ENCODE results near the gene BBIP1. TPM values are rescaled to one million over a fixed set of nuclear protein-coding genes. Genes with fewer than 3 reads are reported as not detected.

Gene BBIP1
- total and polyA plus RNA-seq, 7 experiments from 2014 or later: 22.2 to 64.2 (median 36.3) TPM

GRCh38 chr10:110873951-110874350 lies 45.0 kb downstream of the BBIP1 start:
- Mint-ChIP-seq H3K4me3 (peak overlapping the region; percentile 79 to 96 (median 88)), H3K36me3 (peaks cover 4 to 29% (median 19%) of the 10 kb centered on the region in 5 donors), H3K9me3 (peaks cover 0 to 7% (median 0%) of the 10 kb centered on the region in 11 donors), H3K4me1 (peaks cover 35 to 74% (median 65%) of the 10 kb centered on the region in 7 donors), H3K27me3 (peaks cover 0 to 2% (median 0%) of the 10 kb centered on the region in 5 donors), H3K27ac (peak overlapping the region; percentile 36 to 100 (median 99))
- CTCF ChIA-PET: interaction anchor here (1.4 to 1.9 kb wide), 2 partner anchors 10 to 20 kb away, joined by 4 to 6 read pairs; no protein-coding TSS in a partner anchor
- intact Hi-C loops (cut with micrococcal nuclease): loop anchor here (1.0 to 5.0 kb wide), 8 partner anchors 8 to 665 kb away; partner anchors contain the start of genes DUSP5 (in 1 of the 2) and SMC3 (in 1 of the 2)
- Histone ChIP-seq H3K36me3 (ENCODE audit: control insufficient read depth in 2 of 3, insufficient read depth in 3 of 3, low read length in 3 of 3) (peaks cover 0 to 13% (median 11%) of the 10 kb centered on the region in 3 experiments), H3K27ac (ENCODE audit: low read depth, low read length) (peak overlapping the region; percentile 100), H3K27me3 (ENCODE audit: control insufficient read depth in 2 of 2, insufficient read depth in 2 of 2, low read length in 2 of 2) (no peaks in the 10 kb centered on the region), H3K4me3 (ENCODE audit: low read length) (peak overlapping the region; percentile 78), H3K9me3 (ENCODE audit: control insufficient read depth in 2 of 3, low read length in 3 of 3) (no peaks in the 10 kb centered on the region), H3K4me1 (ENCODE audit: control insufficient read depth in 2 of 2, insufficient read depth in 2 of 2, low read length in 2 of 2) (peaks cover 36 to 66% of the 10 kb centered on the region in 2 donors)
- ATAC-seq: no peak
- DNase-seq: no peak
- POLR2A ChIA-PET: interaction anchor here (0.6 to 3.6 kb wide), 6 partner anchors 10 to 201 kb away, joined by 3 to 76 read pairs (median 8); no protein-coding TSS in a partner anchor

GRCh38 chr10:110872984-110873923 lies 45.7 kb downstream of the BBIP1 start:
- peaks cover 37 to 74% (median 65%) of the 10 kb centered on the region in 7 donors for H3K4me1 Mint-ChIP-seq
- ATAC-seq: no peak
- Histone ChIP-seq H3K27ac (ENCODE audit: low read depth, low read length) (peak overlapping the region; percentile 100), H3K36me3 (ENCODE audit: control insufficient read depth in 2 of 3, insufficient read depth in 3 of 3, low read length in 3 of 3) (peaks cover 0 to 8% (median 7%) of the 10 kb centered on the region in 3 experiments), H3K4me3 (ENCODE audit: low read length) (peak overlapping the region; percentile 78), H3K27me3 (ENCODE audit: control insufficient read depth in 2 of 2, insufficient read depth in 2 of 2, low read length in 2 of 2) (no peaks in the 10 kb centered on the region), H3K4me1 (ENCODE audit: control insufficient read depth in 2 of 2, insufficient read depth in 2 of 2, low read length in 2 of 2) (peaks cover 36 to 67% of the 10 kb centered on the region in 2 donors), H3K9me3 (ENCODE audit: control insufficient read depth in 2 of 3, low read length in 3 of 3) (no peaks in the 10 kb centered on the region)
- peak overlapping the region; percentile 95 to 100 (median 99) for H3K27ac Mint-ChIP-seq
- peaks cover 0 to 7% (median 0%) of the 10 kb centered on the region in 11 donors for H3K9me3 Mint-ChIP-seq
- intact Hi-C loops (cut with micrococcal nuclease): loop anchor here (1.0 to 5.0 kb wide), 16 partner anchors 9 to 664 kb away; partner anchors contain the start of genes BBIP1 (in 1 of the 2), DUSP5 (in 1 of the 2), SHOC2 (in 1 of the 2) and SMC3 (in 1 of the 2)
- H3K4me3 Mint-ChIP-seq: peak overlapping the region; percentile 79 to 97 (median 96)
- peaks cover 0 to 2% (median 0%) of the 10 kb centered on the region in 5 donors for H3K27me3 Mint-ChIP-seq
- CTCF ChIA-PET: interaction anchor here (0.9 to 1.9 kb wide), 10 partner anchors 9 to 127 kb away, joined by 3 to 6 read pairs (median 4); no protein-coding TSS in a partner anchor
- POLR2A ChIA-PET: interaction anchor here (0.6 to 3.6 kb wide), 21 partner anchors 9 to 201 kb away, joined by 3 to 76 read pairs (median 4); partner anchors contain the start of genes BBIP1 and SHOC2
- peaks cover 4 to 27% (median 13%) of the 10 kb centered on the region in 5 donors for H3K36me3 Mint-ChIP-seq
- no peak for DNase-seq

GRCh38 chr10:110872145-110872983 lies 46.6 kb downstream of the BBIP1 start:
- H3K4me3 ChIP-seq (ENCODE audit: low read length): peak overlapping the region; percentile 78
- no peaks in the 10 kb centered on the region for H3K9me3 ChIP-seq (ENCODE audit: control insufficient read depth in 2 of 3, low read length in 3 of 3)
- peaks cover 0 to 2% (median 0%) of the 10 kb centered on the region in 5 donors for H3K27me3 Mint-ChIP-seq
- H3K4me3 Mint-ChIP-seq: peak overlapping the region; percentile 79 to 97 (median 96)
- H3K4me1 ChIP-seq (ENCODE audit: control insufficient read depth in 2 of 2, insufficient read depth in 2 of 2, low read length in 2 of 2): peaks cover 45 to 70% of the 10 kb centered on the region in 2 donors
- H3K36me3 ChIP-seq (ENCODE audit: control insufficient read depth in 2 of 3, insufficient read depth in 3 of 3, low read length in 3 of 3): peaks cover 0 to 8% (median 0%) of the 10 kb centered on the region in 3 experiments
- H3K36me3 Mint-ChIP-seq: peaks cover 4 to 24% (median 6%) of the 10 kb centered on the region in 5 donors
- ATAC-seq (peak; percentile 83), DNase-seq (peak; percentile 59 to 99 (median 94))
- H3K9me3 Mint-ChIP-seq: peaks cover 0 to 7% (median 0%) of the 10 kb centered on the region in 11 donors
- peak overlapping the region; percentile 95 to 100 (median 99) for H3K27ac Mint-ChIP-seq
- H3K27me3 ChIP-seq (ENCODE audit: control insufficient read depth in 2 of 2, insufficient read depth in 2 of 2, low read length in 2 of 2): no peaks in the 10 kb centered on the region
- H3K4me1 Mint-ChIP-seq: peaks cover 37 to 74% (median 65%) of the 10 kb centered on the region in 7 donors
- intact Hi-C loops (cut with micrococcal nuclease): loop anchor here (1.0 to 5.0 kb wide), 16 partner anchors 8 to 664 kb away; partner anchors contain the start of genes BBIP1 (in 1 of the 2), DUSP5 (in 1 of the 2), SHOC2 (in 1 of the 2) and SMC3 (in 1 of the 2)
- H3K27ac ChIP-seq (ENCODE audit: low read depth, low read length): peak overlapping the region; percentile 100
- ChIA-PET CTCF (interaction anchor here (0.9 to 1.9 kb wide), 10 partner anchors 8 to 126 kb away, joined by 3 to 6 read pairs (median 4); no protein-coding TSS in a partner anchor), POLR2A (interaction anchor here (0.6 to 3.6 kb wide), 23 partner anchors 8 to 200 kb away, joined by 3 to 76 read pairs (median 4); partner anchors contain the start of genes BBIP1 and SHOC2)

GRCh38 chr10:110871298-110872084 lies 47.5 kb downstream of the BBIP1 start, which contains the start of gene PDCD4:
TSS of gene PDCD4 (plus strand) at chr10:110871928. CDS start at chr10:110876028, 4,100 bp downstream.
- H3K27ac Mint-ChIP-seq: peak within 1 kb of the TSS; percentile 95 to 100 (median 99)
- Histone ChIP-seq H3K27me3 (ENCODE audit: control insufficient read depth in 2 of 2, insufficient read depth in 2 of 2, low read length in 2 of 2) (no peaks in the 10 kb centered on the region), H3K9me3 (ENCODE audit: control insufficient read depth in 2 of 3, low read length in 3 of 3) (no peaks in the 10 kb centered on the region), H3K36me3 (ENCODE audit: control insufficient read depth in 2 of 3, insufficient read depth in 3 of 3, low read length in 3 of 3) (peaks cover 0 to 8% (median 0%) of the 10 kb centered on the region in 3 experiments), H3K4me3 (ENCODE audit: low read length) (peak within 1 kb of the TSS; percentile 78), H3K4me1 (ENCODE audit: control insufficient read depth in 2 of 2, insufficient read depth in 2 of 2, low read length in 2 of 2) (peaks cover 53 to 71% of the 10 kb centered on the region in 2 donors), H3K27ac (ENCODE audit: low read depth, low read length) (peak within 1 kb of the TSS; percentile 100)
- ChIA-PET CTCF (interaction anchor here (0.7 to 2.1 kb wide), 4 partner anchors 11 to 69 kb away, joined by 3 to 7 read pairs (median 4); no protein-coding TSS in a partner anchor), POLR2A (interaction anchor here (0.6 to 3.6 kb wide), 15 partner anchors 8 to 686 kb away, joined by 3 to 76 read pairs (median 4); no protein-coding TSS in a partner anchor)
- peak; percentile 78 for ATAC-seq
- peaks cover 0 to 7% (median 0%) of the 10 kb centered on the region in 11 donors for H3K9me3 Mint-ChIP-seq
- intact Hi-C loops (cut with micrococcal nuclease): loop anchor here (1.0 to 5.0 kb wide), 18 partner anchors 7 to 663 kb away; partner anchors contain the start of genes BBIP1 (in 2 of the 2), SHOC2 (in 2 of the 2), DUSP5 (in 1 of the 2) and SMC3 (in 1 of the 2)
- H3K36me3 Mint-ChIP-seq: peaks cover 4 to 21% (median 6%) of the 10 kb centered on the region in 5 donors
- peaks cover 43 to 77% (median 68%) of the 10 kb centered on the region in 7 donors for H3K4me1 Mint-ChIP-seq
- peaks cover 0 to 2% (median 0%) of the 10 kb centered on the region in 5 donors for H3K27me3 Mint-ChIP-seq
- peak within 1 kb of the TSS; percentile 79 to 99 (median 96) for H3K4me3 Mint-ChIP-seq
- peak; percentile 83 to 98 (median 90) for DNase-seq
